GM19438 (cell line): Measurements from ENCODE around the gene MINDY1.

Experiments used
- ATAC-seq: cut with Tn5 transposase; IDR thresholded peaks from one replicate; pipeline ENCODE4 v1.9.1; 2021; ENCODE audit warnings: low read depth; ENCODE audit not compliant: unreplicated experiment

Gene MINDY1

DNA sequence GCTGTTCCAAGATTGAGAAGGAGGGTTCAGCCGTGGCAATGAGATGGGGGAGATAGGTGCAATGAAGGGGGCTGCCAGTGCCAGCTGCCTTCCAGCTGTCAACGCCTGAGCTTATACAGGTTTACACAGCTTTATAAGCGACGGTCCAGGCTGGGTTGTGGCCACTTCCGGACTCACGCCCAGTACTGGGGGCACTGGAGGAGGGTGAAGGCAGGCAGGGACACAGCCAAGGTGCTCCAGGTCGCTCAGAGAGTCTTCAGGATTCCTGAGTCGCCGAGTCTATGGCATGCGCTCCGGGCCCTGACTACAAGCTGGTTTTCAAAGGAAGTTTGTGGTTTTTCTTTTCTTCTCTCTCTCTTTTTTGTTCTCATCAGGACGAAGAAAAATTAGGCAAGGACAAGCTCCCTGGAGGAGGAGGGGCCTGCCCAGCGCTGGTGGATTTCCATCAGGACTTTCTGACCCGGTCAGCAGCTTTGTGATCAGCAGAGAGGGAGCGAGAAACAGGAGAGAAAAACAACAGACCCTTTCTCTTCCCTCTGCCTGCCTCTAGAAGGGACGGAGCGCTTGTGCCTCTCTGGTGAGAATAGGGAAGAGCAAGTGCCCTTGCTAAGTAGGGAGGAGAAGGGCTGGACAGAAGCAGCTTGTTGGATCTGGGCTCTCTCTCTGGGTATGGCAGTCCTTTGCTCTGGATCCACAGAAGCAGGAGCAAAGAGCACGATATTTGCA is at the start of gene MINDY1:
Gene MINDY1, minus strand, starts transcription at position 576 of the 726 bp plus-strand sequence. CDS start 4,285 bp downstream, outside the sequence.
- ATAC-seq = peak; percentile 51

GRCh38 chr1:151056149-151056548 is 49.4 kb upstream of the MINDY1 start:
- no peak for ATAC-seq

DNA sequence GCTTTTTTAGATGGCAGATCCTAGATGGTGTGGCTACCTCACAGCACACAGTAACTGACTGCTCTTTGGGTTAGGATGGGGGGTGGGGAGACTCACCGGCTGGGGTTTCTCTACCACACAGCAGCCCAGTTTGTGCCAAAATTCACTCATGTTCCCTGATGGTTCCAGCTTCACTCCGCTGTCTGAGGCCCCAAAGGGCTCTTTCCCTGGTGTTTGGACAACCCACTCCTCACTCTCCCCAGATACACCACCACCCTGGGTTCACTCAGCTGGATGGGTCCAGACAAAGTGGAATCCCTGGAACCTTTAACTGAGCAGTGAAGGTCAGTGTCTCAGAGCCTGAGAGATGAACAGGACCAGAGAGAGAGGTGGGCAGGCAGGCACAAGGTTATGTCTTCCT is 48.9 kb upstream of the MINDY1 start:
- ATAC-seq = no peak

GRCh38 chr1:151054971-151055547 is 48.4 kb upstream of the MINDY1 start:
- no peak for ATAC-seq

- no peak for ATAC-seq
Observed at GRCh38 chr1:151051356-151052009, 44.8 kb upstream of the MINDY1 start.

GRCh38 chr1:151050051-151050688 is 43.5 kb upstream of the MINDY1 start:
- ATAC-seq = no peak

GRCh38 chr1:151049458-151049857 is 42.8 kb upstream of the MINDY1 start:
- no peak for ATAC-seq

GRCh38 chr1:151048645-151049032 is 41.9 kb upstream of the MINDY1 start:
- ATAC-seq = no peak

GRCh38 chr1:151047925-151048644 is 41.4 kb upstream of the MINDY1 start:
- peak; percentile 49 for ATAC-seq

- peak; percentile 67 for ATAC-seq
Observed at GRCh38 chr1:151047591-151047924, 40.9 kb upstream of the MINDY1 start, which contains the start of gene C1orf56. Gene C1orf56 (plus strand): TSS chr1:151047751. CDS start chr1:151047848, 97 bp downstream.

DNA sequence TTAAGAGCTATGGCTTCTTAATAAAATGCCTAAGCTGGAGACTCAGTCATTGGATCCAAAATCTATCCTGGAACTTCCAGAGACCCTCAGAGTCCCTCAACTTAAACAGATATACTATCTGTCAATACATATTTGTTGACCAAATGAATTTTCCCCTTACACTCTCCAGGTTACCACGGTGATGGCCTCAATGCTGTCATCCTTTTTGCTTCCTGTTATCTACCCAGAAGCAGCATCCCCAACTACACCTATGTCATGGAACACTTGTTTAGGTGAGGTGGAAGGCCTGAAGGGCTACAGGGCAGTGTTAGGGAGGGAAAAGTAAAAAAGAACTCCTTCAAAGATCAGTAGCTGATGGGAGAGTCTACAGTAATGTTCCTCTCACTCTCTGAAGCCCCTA is 36.5 kb upstream of the MINDY1 start:
- no peak for ATAC-seq

- ATAC-seq = no peak
Observed at GRCh38 chr1:151039521-151039920, 32.8 kb upstream of the MINDY1 start.

DNA sequence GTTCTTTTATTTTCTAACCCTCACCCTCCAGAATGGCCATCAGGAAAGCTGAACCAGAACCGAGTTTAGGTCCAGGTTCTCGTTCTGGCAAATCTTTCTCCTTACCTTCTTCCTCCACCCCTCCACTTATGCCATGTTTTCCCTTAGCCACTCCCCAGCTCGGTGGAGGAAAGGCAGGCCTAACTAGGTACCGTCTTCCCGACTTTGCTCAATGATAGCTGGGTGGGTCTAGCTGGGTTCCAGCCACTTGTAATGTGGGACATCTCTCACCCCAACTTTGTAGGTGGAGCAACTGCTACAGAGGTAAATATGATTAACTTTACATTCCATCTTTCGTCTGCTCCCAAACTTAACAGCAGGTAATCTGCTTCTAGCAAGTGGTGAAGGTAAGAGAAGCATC is 30.3 kb upstream of the MINDY1 start:
- no peak for ATAC-seq

DNA sequence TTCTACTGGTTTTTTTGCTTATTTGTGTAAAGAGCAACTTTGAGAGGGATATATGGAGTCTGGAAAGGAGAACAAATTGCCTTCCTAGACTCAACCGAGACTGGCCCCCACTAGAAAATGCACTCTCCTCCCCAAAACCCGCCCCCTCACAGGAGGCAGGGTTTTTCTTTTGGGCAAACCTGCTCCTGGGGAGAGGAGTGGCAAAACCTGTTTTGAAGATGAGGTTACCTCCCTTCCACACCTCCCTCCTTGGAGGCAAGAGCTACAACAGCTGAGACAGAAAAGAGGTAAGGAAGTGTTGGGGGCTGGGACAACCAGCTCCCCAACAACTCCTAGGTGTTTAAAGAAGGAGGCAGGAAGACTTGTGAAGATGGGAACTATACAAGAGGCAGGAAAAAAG is 29.7 kb upstream of the MINDY1 start, which contains the start of gene BNIPL:
Gene BNIPL, plus strand, starts transcription at position 231 of the 400 bp plus-strand sequence. Its CDS starts 140 bp downstream, at position 371.
- ATAC-seq = no peak

GRCh38 chr1:151035167-151035566 is 28.5 kb upstream of the MINDY1 start:
- no peak for ATAC-seq

DNA sequence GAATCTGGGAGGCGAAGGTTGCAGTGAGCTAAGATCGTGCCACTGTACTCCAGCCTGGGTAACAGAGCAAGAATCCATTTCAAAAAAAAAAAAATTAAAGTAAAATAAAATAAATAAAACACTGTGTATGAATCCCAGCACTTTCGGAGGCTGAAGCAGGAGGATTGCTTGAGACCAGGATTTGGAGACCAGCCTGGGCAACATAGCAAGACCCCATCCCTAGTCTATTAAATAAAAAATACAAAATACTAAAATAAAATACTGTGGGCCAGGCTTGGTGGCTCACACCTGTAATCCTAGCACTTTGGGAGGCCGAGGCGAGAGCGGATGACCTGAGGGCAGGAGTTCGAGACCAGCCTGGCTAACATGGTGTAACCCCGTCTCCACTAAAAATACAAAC is 25.5 kb upstream of the MINDY1 start:
- ATAC-seq = no peak

DNA sequence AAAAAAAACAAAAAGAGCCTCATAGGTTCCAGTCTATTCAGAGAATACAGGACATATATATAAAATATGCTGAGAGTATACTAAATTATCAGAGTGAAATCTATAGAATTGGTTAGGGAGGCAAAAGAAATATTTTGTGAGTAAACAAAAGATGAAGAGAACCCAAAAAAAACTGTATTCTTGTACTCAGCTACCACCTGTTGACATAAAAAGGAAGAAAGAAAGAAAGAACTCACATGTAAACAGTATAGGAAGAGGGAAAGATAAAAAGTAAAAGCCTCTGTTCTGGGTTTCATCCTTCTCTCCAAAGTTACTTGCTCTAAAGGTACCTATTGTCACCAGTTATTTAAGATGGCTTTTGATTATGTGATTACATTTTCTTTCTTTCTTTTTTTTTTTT is 19.8 kb upstream of the MINDY1 start:
- ATAC-seq = no peak

GRCh38 chr1:151024540-151025146 is 17.9 kb upstream of the MINDY1 start:
- ATAC-seq = no peak

DNA sequence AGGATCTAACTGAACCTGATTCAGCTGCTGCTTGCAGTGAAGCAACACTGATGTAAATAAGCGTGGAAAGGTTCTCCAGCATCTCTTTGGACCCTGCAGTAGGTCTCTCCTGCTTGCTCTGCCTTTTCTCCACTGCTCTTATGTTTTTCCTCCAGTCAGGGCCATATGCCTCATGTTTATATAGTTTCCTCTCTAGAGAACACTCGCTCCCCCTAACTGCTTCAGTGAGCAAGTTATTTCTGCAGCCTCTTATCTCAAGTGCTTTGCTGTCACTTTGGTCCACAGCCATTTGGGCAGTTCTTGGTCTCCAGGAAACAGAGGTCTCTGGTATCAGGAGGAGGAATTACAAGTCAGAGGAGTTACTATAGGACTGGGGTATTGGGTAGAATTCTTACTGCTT is 6.8 kb upstream of the MINDY1 start:
- ATAC-seq = no peak
